ENCODE measurements around the gene KRT6C.

Gene KRT6C

GRCh38 chr12:52427083-52427482 lies 46.5 kb downstream of the KRT6C start:
- no peak overlapping the region for H2AFZ ChIP-seq (ENCODE audit: low read depth, low read length, severe bottlenecking)
- no peaks in the 10 kb centered on the region for H3K27me3 ChIP-seq (ENCODE audit: low read length)
- no peaks in the 10 kb centered on the region for H3K9me3 ChIP-seq (ENCODE audit: insufficient read depth, low read length)
- H3K79me2 ChIP-seq (ENCODE audit: insufficient read depth, low read length), result no peaks in the 10 kb centered on the region
- no peak overlapping the region for H3K27ac ChIP-seq (ENCODE audit: low read depth, low read length)
- no peak overlapping the region for H3K4me2 ChIP-seq (ENCODE audit: low read depth, low read length, poor library complexity, severe bottlenecking)
- no peak overlapping the region for H3K4me3 ChIP-seq (ENCODE audit: insufficient read depth, low read length, poor library complexity, severe bottlenecking)
- H4K20me1 ChIP-seq (ENCODE audit: low read depth, low read length), result no peaks in the 10 kb centered on the region
- H3F3A ChIP-seq (ENCODE audit: insufficient read depth), result no peaks in the 10 kb centered on the region
- TF ChIP-seq EZH2phosphoT487 (conservative IDR thresholded peaks at IDR 0.05; ENCODE audit: low read length) (no peak), CTCF (IDR thresholded peaks at IDR 0.05; ENCODE audit: insufficient read depth, low read length, poor library complexity, severe bottlenecking) (no peak)
- H3K9ac ChIP-seq (ENCODE audit: low read length), result no peak overlapping the region
- no peaks in the 10 kb centered on the region for H3K9me2 ChIP-seq (replicated peaks; ENCODE audit: insufficient read depth, low read length)
- no peaks in the 10 kb centered on the region for H3K36me3 ChIP-seq (ENCODE audit: low read length)

GRCh38 chr12:52426034-52426433 lies 47.6 kb downstream of the KRT6C start:
- Histone ChIP-seq H3K27ac (ENCODE audit: low read depth, low read length) (no peak overlapping the region), H3K79me2 (ENCODE audit: insufficient read depth, low read length) (no peaks in the 10 kb centered on the region), H3K9me2 (replicated peaks; ENCODE audit: insufficient read depth, low read length) (no peaks in the 10 kb centered on the region), H3K4me2 (ENCODE audit: low read depth, low read length, poor library complexity, severe bottlenecking) (no peak overlapping the region), H3K27me3 (ENCODE audit: low read length) (no peaks in the 10 kb centered on the region), H3K36me3 (ENCODE audit: low read length) (no peaks in the 10 kb centered on the region), H3K4me3 (ENCODE audit: insufficient read depth, low read length, poor library complexity, severe bottlenecking) (no peak overlapping the region), H3K9ac (ENCODE audit: low read length) (no peak overlapping the region), H2AFZ (ENCODE audit: low read depth, low read length, severe bottlenecking) (no peak overlapping the region), H3F3A (ENCODE audit: insufficient read depth) (no peaks in the 10 kb centered on the region), H4K20me1 (ENCODE audit: low read depth, low read length) (no peaks in the 10 kb centered on the region), H3K9me3 (ENCODE audit: insufficient read depth, low read length) (no peaks in the 10 kb centered on the region)
- TF ChIP-seq CTCF (IDR thresholded peaks at IDR 0.05; ENCODE audit: insufficient read depth, low read length, poor library complexity, severe bottlenecking) (no peak), EZH2phosphoT487 (conservative IDR thresholded peaks at IDR 0.05; ENCODE audit: low read length) (no peak)

GRCh38 chr12:52425466-52425865 lies 48.1 kb downstream of the KRT6C start:
- H3K36me3 ChIP-seq (ENCODE audit: low read length), result no peaks in the 10 kb centered on the region
- TF ChIP-seq CTCF (IDR thresholded peaks at IDR 0.05; ENCODE audit: insufficient read depth, low read length, poor library complexity, severe bottlenecking), result no peak
- no peak overlapping the region for H3K27ac ChIP-seq (ENCODE audit: low read depth, low read length)
- H2AFZ ChIP-seq (ENCODE audit: low read depth, low read length, severe bottlenecking), result no peak overlapping the region
- no peaks in the 10 kb centered on the region for H3K27me3 ChIP-seq (ENCODE audit: low read length)
- no peak overlapping the region for H3K4me2 ChIP-seq (ENCODE audit: low read depth, low read length, poor library complexity, severe bottlenecking)
- no peak overlapping the region for H3K9ac ChIP-seq (ENCODE audit: low read length)
- no peaks in the 10 kb centered on the region for H3K79me2 ChIP-seq (ENCODE audit: insufficient read depth, low read length)
- H3K4me3 ChIP-seq (ENCODE audit: insufficient read depth, low read length, poor library complexity, severe bottlenecking), result no peak overlapping the region
- no peaks in the 10 kb centered on the region for H4K20me1 ChIP-seq (ENCODE audit: low read depth, low read length)
- no peaks in the 10 kb centered on the region for H3F3A ChIP-seq (ENCODE audit: insufficient read depth)
- no peaks in the 10 kb centered on the region for H3K9me3 ChIP-seq (ENCODE audit: insufficient read depth, low read length)
- no peaks in the 10 kb centered on the region for H3K9me2 ChIP-seq (replicated peaks; ENCODE audit: insufficient read depth, low read length)
